Skeletal muscle tissue (tissue), 4 donors: Measurements from ENCODE around the gene PTPRO. TPM values are rescaled to one million over a fixed set of nuclear protein-coding genes. Genes with fewer than 3 reads are reported as not detected.

ENCODE experiments used
- H3K27ac ChIP-seq: one replicate; pipeline ENCODE4 v1.7.0; 2013; ENCODE audit warnings: mild to moderate bottlenecking, low read depth, low read length, inconsistent platforms
- H3K27me3 ChIP-seq, 3 donors: one replicate each; pipeline ENCODE4 v1.7.0; 2013; ENCODE audit warnings: low read length in 3 of 3; ENCODE audit not compliant: control insufficient read depth in 3 of 3, insufficient read depth in 3 of 3
- H3K36me3 ChIP-seq, 3 donors: one replicate each; pipeline ENCODE4 v1.7.0; 2013; ENCODE audit warnings: low read length in 3 of 3; ENCODE audit not compliant: control insufficient read depth in 3 of 3, insufficient read depth in 3 of 3
- H3K4me1 ChIP-seq, 3 donors: one replicate each; pipeline ENCODE4 v1.7.0; 2013; ENCODE audit warnings: low read length in 3 of 3, mild to moderate bottlenecking in 3 of 3; ENCODE audit not compliant: control insufficient read depth in 3 of 3, insufficient read depth in 3 of 3
- H3K4me3 ChIP-seq, 3 donors: one replicate each; pipeline ENCODE4 v1.7.0; 2013; ENCODE audit warnings: low read length in 3 of 3
- H3K9ac ChIP-seq, 3 donors: one replicate each; pipeline ENCODE4 v1.7.0; 2013; ENCODE audit warnings: low read length in 3 of 3, mild to moderate bottlenecking in 3 of 3, moderate library complexity in 2 of 3, low read depth in 1 of 3
- H3K9me3 ChIP-seq, 3 donors: one replicate each; pipeline ENCODE4 v1.7.0; 2013; ENCODE audit warnings: low read length in 3 of 3; ENCODE audit not compliant: control insufficient read depth in 3 of 3
- total RNA-seq: library from RNA; depleted of rRNA; stranded (reverse); fragments of >200 nt; gene quantifications from one replicate; pipeline ENCODE4 v1.2.3, GENCODE V29; 2014
- donor health status: Osteomylitis.

PTPRO gene
- total RNA-seq, 1 donor from 2014 or later: 2.1 TPM

- no peak overlapping the region for H3K27ac ChIP-seq
- no peak overlapping the region for H3K9ac ChIP-seq
- H3K9me3 ChIP-seq: no peaks in the 10 kb centered on the region
- no peaks in the 10 kb centered on the region for H3K36me3 ChIP-seq
- H3K4me1 ChIP-seq: no peaks in the 10 kb centered on the region
- H3K4me3 ChIP-seq: no peak overlapping the region
- no peaks in the 10 kb centered on the region for H3K27me3 ChIP-seq
Measured at GRCh38 chr12:15389561-15389960, 67.3 kb downstream of the PTPRO start.

GRCh38 chr12:15393037-15393436, 70.7 kb downstream of the PTPRO start:
- Histone ChIP-seq H3K9ac (no peak overlapping the region), H3K4me3 (no peak overlapping the region), H3K27me3 (no peaks in the 10 kb centered on the region), H3K36me3 (no peaks in the 10 kb centered on the region), H3K9me3 (no peaks in the 10 kb centered on the region), H3K4me1 (no peaks in the 10 kb centered on the region), H3K27ac (no peak overlapping the region)

- H3K4me1 ChIP-seq: no peaks in the 10 kb centered on the region
- no peaks in the 10 kb centered on the region for H3K36me3 ChIP-seq
- no peak overlapping the region for H3K9ac ChIP-seq
- no peak overlapping the region for H3K27ac ChIP-seq
- no peaks in the 10 kb centered on the region for H3K9me3 ChIP-seq
- no peak overlapping the region for H3K4me3 ChIP-seq
- no peaks in the 10 kb centered on the region for H3K27me3 ChIP-seq
Measured at GRCh38 chr12:15393995-15394394, 71.7 kb downstream of the PTPRO start.

GRCh38 chr12:15404485-15404884, 82.2 kb downstream of the PTPRO start:
- no peak overlapping the region for H3K4me3 ChIP-seq
- H3K4me1 ChIP-seq: no peaks in the 10 kb centered on the region
- H3K27me3 ChIP-seq: no peaks in the 10 kb centered on the region
- H3K9ac ChIP-seq: no peak overlapping the region
- no peaks in the 10 kb centered on the region for H3K36me3 ChIP-seq
- no peak overlapping the region for H3K27ac ChIP-seq
- H3K9me3 ChIP-seq: no peaks in the 10 kb centered on the region

- H3K36me3 ChIP-seq: no peaks in the 10 kb centered on the region
- H3K9me3 ChIP-seq: no peaks in the 10 kb centered on the region
- no peaks in the 10 kb centered on the region for H3K4me1 ChIP-seq
- H3K27ac ChIP-seq: no peak overlapping the region
- no peak overlapping the region for H3K4me3 ChIP-seq
- H3K27me3 ChIP-seq: no peaks in the 10 kb centered on the region
- H3K9ac ChIP-seq: no peak overlapping the region
Measured at GRCh38 chr12:15405606-15406005, 83.3 kb downstream of the PTPRO start.

GRCh38 chr12:15407025-15407424, 84.7 kb downstream of the PTPRO start:
- no peak overlapping the region for H3K27ac ChIP-seq
- no peak overlapping the region for H3K4me3 ChIP-seq
- H3K36me3 ChIP-seq: no peaks in the 10 kb centered on the region
- H3K9me3 ChIP-seq: no peaks in the 10 kb centered on the region
- no peaks in the 10 kb centered on the region for H3K27me3 ChIP-seq
- no peaks in the 10 kb centered on the region for H3K4me1 ChIP-seq
- no peak overlapping the region for H3K9ac ChIP-seq

GRCh38 chr12:15411842-15412241, 89.5 kb downstream of the PTPRO start:
- Histone ChIP-seq H3K4me1 (no peaks in the 10 kb centered on the region), H3K36me3 (no peaks in the 10 kb centered on the region), H3K4me3 (no peak overlapping the region), H3K27ac (no peak overlapping the region), H3K9ac (no peak overlapping the region), H3K9me3 (no peaks in the 10 kb centered on the region), H3K27me3 (no peaks in the 10 kb centered on the region)

GRCh38 chr12:15417691-15418090, 95.4 kb downstream of the PTPRO start:
- H3K36me3 ChIP-seq: no peaks in the 10 kb centered on the region
- no peaks in the 10 kb centered on the region for H3K9me3 ChIP-seq
- no peaks in the 10 kb centered on the region for H3K4me1 ChIP-seq
- no peak overlapping the region for H3K27ac ChIP-seq
- no peaks in the 10 kb centered on the region for H3K27me3 ChIP-seq
- H3K4me3 ChIP-seq: no peak overlapping the region
- H3K9ac ChIP-seq: no peak overlapping the region

- Histone ChIP-seq H3K27me3 (no peaks in the 10 kb centered on the region), H3K9ac (no peak overlapping the region), H3K4me1 (no peaks in the 10 kb centered on the region)
Measured at GRCh38 chr12:15423629-15424028, 101.3 kb downstream of the PTPRO start.

GRCh38 chr12:15427913-15428312, 105.6 kb downstream of the PTPRO start:
- Histone ChIP-seq H3K9me3 (no peaks in the 10 kb centered on the region), H3K27ac (no peak overlapping the region), H3K4me1 (no peaks in the 10 kb centered on the region), H3K4me3 (no peak overlapping the region), H3K9ac (no peak overlapping the region), H3K27me3 (no peaks in the 10 kb centered on the region), H3K36me3 (no peaks in the 10 kb centered on the region)

More at GRCh38 chr12:15423629-15424028, 101.3 kb downstream of the PTPRO start:
- H3K9me3 ChIP-seq: no peaks in the 10 kb centered on the region
- no peak overlapping the region for H3K27ac ChIP-seq
- no peaks in the 10 kb centered on the region for H3K36me3 ChIP-seq
- no peak overlapping the region for H3K4me3 ChIP-seq

- H3K9me3 ChIP-seq: no peaks in the 10 kb centered on the region
- H3K9ac ChIP-seq: no peak overlapping the region
- no peaks in the 10 kb centered on the region for H3K27me3 ChIP-seq
- H3K27ac ChIP-seq: no peak overlapping the region
- no peaks in the 10 kb centered on the region for H3K4me1 ChIP-seq
- H3K4me3 ChIP-seq: no peak overlapping the region
- H3K36me3 ChIP-seq: no peaks in the 10 kb centered on the region
Measured at GRCh38 chr12:15428632-15429031, 106.3 kb downstream of the PTPRO start.
